ENCODE data around the gene TUBA1A. TPM values are rescaled to one million over a fixed set of nuclear protein-coding genes. Genes with fewer than 3 reads are reported as not detected.

Gene TUBA1A
- total and polyA plus RNA-seq, 10 donors = 47.2 to 120 (median 70.1) TPM

GRCh38 chr12:49232940-49233841, 44.3 kb upstream of the TUBA1A start:
- 44 to 60% (median 49%) methylated on average over 25 of the region's 25 CpGs for WGBS, 5 donors
- H3K36me3 ChIP-seq = no peaks in the 10 kb centered on the region
- peak overlapping the region in 5 of 8 donors; percentile 57 to 76 (median 61) for H3K4me3 ChIP-seq
- peak; percentile 82 for DNase-seq
- H3K4me1 ChIP-seq = peaks cover 4 to 58% (median 31%) of the 10 kb centered on the region in 6 donors
- peak overlapping the region; percentile 85 to 99 (median 94) for H3K27ac ChIP-seq
- TF ChIP-seq, protein P1, sequence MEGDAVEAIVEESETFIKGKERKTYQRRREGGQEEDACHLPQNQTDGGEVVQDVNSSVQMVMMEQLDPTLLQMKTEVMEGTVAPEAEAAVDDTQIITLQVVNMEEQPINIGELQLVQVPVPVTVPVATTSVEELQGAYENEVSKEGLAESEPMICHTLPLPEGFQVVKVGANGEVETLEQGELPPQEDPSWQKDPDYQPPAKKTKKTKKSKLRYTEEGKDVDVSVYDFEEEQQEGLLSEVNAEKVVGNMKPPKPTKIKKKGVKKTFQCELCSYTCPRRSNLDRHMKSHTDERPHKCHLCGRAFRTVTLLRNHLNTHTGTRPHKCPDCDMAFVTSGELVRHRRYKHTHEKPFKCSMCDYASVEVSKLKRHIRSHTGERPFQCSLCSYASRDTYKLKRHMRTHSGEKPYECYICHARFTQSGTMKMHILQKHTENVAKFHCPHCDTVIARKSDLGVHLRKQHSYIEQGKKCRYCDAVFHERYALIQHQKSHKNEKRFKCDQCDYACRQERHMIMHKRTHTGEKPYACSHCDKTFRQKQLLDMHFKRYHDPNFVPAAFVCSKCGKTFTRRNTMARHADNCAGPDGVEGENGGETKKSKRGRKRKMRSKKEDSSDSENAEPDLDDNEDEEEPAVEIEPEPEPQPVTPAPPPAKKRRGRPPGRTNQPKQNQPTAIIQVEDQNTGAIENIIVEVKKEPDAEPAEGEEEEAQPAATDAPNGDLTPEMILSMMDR (IDR thresholded peaks at IDR 0.05 in 8 of 11, conservative IDR thresholded peaks at IDR 0.05 in 3 of 11) = peak in 2 of 11 experiments; percentile 8 to 19
- TF ChIP-seq POLR2AphosphoS5 (IDR thresholded peaks at IDR 0.05) = peak in 1 of 3 donors; percentile 59
- TF ChIP-seq POLR2A (IDR thresholded peaks at IDR 0.05) = no peak
- no peaks in the 10 kb centered on the region for H3K9me3 ChIP-seq
- H3K27me3 ChIP-seq (replicated peaks in 1 of 7) = no peaks in the 10 kb centered on the region
- intact Hi-C loops (cut with DNase I; ENCODE audit: low total_unique reads) = no loop called here

GRCh38 chr12:49231878-49232655, 43.2 kb upstream of the TUBA1A start:
- DNase-seq = no peak
- H3K4me3 ChIP-seq = peak overlapping the region in 1 of 8 donors; percentile 76
- H3K4me1 ChIP-seq = peaks cover 4 to 58% (median 31%) of the 10 kb centered on the region in 6 donors
- WGBS, 5 donors = 71 to 80% (median 76%) methylated on average over 9 of the region's 9 CpGs
- no peaks in the 10 kb centered on the region for H3K9me3 ChIP-seq
- peak overlapping the region; percentile 85 to 99 (median 94) for H3K27ac ChIP-seq
- H3K36me3 ChIP-seq = no peaks in the 10 kb centered on the region
- no peaks in the 10 kb centered on the region for H3K27me3 ChIP-seq (replicated peaks in 1 of 7)
- TF ChIP-seq, protein P1 (IDR thresholded peaks at IDR 0.05 in 8 of 11, conservative IDR thresholded peaks at IDR 0.05 in 3 of 11) = no peak
- TF ChIP-seq POLR2A (IDR thresholded peaks at IDR 0.05) (no peak), POLR2AphosphoS5 (IDR thresholded peaks at IDR 0.05) (no peak)
- intact Hi-C loops (cut with DNase I; ENCODE audit: low total_unique reads) = no loop called here

DNA sequence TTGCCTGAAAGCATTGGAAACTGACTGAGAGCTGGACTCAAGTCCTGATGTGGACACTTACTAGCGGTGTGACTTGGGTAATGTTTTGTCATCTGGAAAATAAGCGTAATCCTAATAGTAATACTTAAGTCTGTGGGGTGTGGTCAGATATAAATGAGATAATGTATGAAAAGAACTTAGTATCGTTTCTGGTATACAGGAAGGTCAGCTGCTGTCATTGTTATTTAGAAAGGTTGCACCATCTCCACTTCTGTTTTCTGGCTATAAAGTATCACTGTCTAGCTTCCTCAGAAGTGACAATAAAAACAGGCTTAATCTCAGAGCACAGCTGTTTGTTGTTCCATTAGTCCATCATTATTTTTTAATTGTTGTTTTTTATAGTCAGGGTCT, 41.9 kb upstream of the TUBA1A start:
- peaks cover 4 to 62% (median 32%) of the 10 kb centered on the region in 6 donors for H3K4me1 ChIP-seq
- H3K27ac ChIP-seq = peak overlapping the region in 7 of 8 donors; percentile 90 to 99 (median 95)
- 32 to 73% (median 51%) methylated on average over 3 of the region's 3 CpGs for WGBS, 5 donors
- no peaks in the 10 kb centered on the region for H3K9me3 ChIP-seq
- no peaks in the 10 kb centered on the region for H3K36me3 ChIP-seq
- intact Hi-C loops (cut with DNase I; ENCODE audit: low total_unique reads) = no loop called here
- H3K27me3 ChIP-seq (replicated peaks in 1 of 7) = no peaks in the 10 kb centered on the region
- peak overlapping the region in 1 of 8 donors; percentile 76 for H3K4me3 ChIP-seq
- TF ChIP-seq POLR2AphosphoS5 (IDR thresholded peaks at IDR 0.05) (no peak), POLR2A (IDR thresholded peaks at IDR 0.05) (no peak)
- TF ChIP-seq, protein P1 (IDR thresholded peaks at IDR 0.05 in 8 of 11, conservative IDR thresholded peaks at IDR 0.05 in 3 of 11) = no peak
- no peak for DNase-seq
